AG09309 (cell line): ENCODE results near the gene COX6A2.

ENCODE experiments used
- DNase-seq: peaks from one replicate; pipeline ENCODE4 v3.0.0-alpha.2; 2010; ENCODE audit warnings: low read depth
- H3K4me3 ChIP-seq: 2 replicates; pipeline ENCODE4 v1.5.1; 2011; ENCODE audit warnings: mild to moderate bottlenecking, low read depth, low read length, moderate library complexity; ENCODE audit not compliant: control insufficient read depth
- CTCF ChIP-seq: IDR thresholded peaks from 2 replicates; pipeline ENCODE4 v1.5.1; 2011; ENCODE audit warnings: mild to moderate bottlenecking, low read depth, low read length, inconsistent platforms; ENCODE audit not compliant: insufficient read depth, control insufficient read depth; ENCODE audit errors: missing control alignments

COX6A2 gene

GRCh38 chr16:31400191-31400590, 28.0 kb downstream of the COX6A2 start:
- H3K4me3 ChIP-seq = no peak overlapping the region
- TF ChIP-seq CTCF = no peak
- DNase-seq = no peak

- H3K4me3 ChIP-seq = no peak overlapping the region
- DNase-seq = no peak
- no peak for TF ChIP-seq CTCF
These were observed 30.5 kb downstream of the COX6A2 start for GRCh38 chr16:31397701-31398100.

- TF ChIP-seq CTCF = no peak
- DNase-seq = no peak
- no peak overlapping the region for H3K4me3 ChIP-seq
These were observed 31.0 kb downstream of the COX6A2 start for GRCh38 chr16:31397096-31397660.

- H3K4me3 ChIP-seq = no peak overlapping the region
- TF ChIP-seq CTCF = no peak
- DNase-seq = no peak
These were observed 32.5 kb downstream of the COX6A2 start for GRCh38 chr16:31395647-31396046.

GRCh38 chr16:31393056-31393455, 35.1 kb downstream of the COX6A2 start, which contains the start of gene ITGAD:
Gene ITGAD, plus strand, starts transcription at chr16:31393335. Its CDS starts 26 bp downstream, at chr16:31393361.
- TF ChIP-seq CTCF = no peak

GRCh38 chr16:31390504-31391041, 37.6 kb downstream of the COX6A2 start:
- no peak overlapping the region for H3K4me3 ChIP-seq
- no peak for DNase-seq
- no peak for TF ChIP-seq CTCF

More at GRCh38 chr16:31393056-31393455, 35.1 kb downstream of the COX6A2 start, which contains the start of gene ITGAD:
- DNase-seq = no peak
- H3K4me3 ChIP-seq = no peak within 1 kb of the TSS
